GM18870 (cell line): ENCODE data around the gene UBE2C.

ENCODE experiments used
- ATAC-seq: cut with Tn5 transposase; IDR thresholded peaks from one replicate; pipeline ENCODE4 v1.9.1; 2021; ENCODE audit warnings: moderate library complexity; ENCODE audit not compliant: unreplicated experiment

The UBE2C gene

GRCh38 chr20:45857114-45857881 is 44.9 kb downstream of the UBE2C start, which contains the start of the genes ACOT8 and ZSWIM3:
ACOT8 (minus strand) TSS chr20:45857392; CDS start chr20:45857315, 77 bp downstream.
ZSWIM3 (plus strand) TSS chr20:45857614; CDS start chr20:45857826, 212 bp downstream.
- peak; percentile 97 for ATAC-seq

- ATAC-seq = no peak
Observed at GRCh38 chr20:45857882-45858216, 45.4 kb downstream of the UBE2C start.

GRCh38 chr20:45859916-45860315 is 47.5 kb downstream of the UBE2C start:
- ATAC-seq = no peak

- no peak for ATAC-seq
Observed at GRCh38 chr20:45860560-45861220, 48.2 kb downstream of the UBE2C start.

- no peak for ATAC-seq
Observed at GRCh38 chr20:45861221-45862075, 49.0 kb downstream of the UBE2C start.

- ATAC-seq = no peak
Observed at GRCh38 chr20:45863543-45864470, 51.4 kb downstream of the UBE2C start.

GRCh38 chr20:45866454-45866853 is 54.0 kb downstream of the UBE2C start:
- no peak for ATAC-seq
